ENCODE measurements around the gene OSCP1.

The OSCP1 gene

DNA sequence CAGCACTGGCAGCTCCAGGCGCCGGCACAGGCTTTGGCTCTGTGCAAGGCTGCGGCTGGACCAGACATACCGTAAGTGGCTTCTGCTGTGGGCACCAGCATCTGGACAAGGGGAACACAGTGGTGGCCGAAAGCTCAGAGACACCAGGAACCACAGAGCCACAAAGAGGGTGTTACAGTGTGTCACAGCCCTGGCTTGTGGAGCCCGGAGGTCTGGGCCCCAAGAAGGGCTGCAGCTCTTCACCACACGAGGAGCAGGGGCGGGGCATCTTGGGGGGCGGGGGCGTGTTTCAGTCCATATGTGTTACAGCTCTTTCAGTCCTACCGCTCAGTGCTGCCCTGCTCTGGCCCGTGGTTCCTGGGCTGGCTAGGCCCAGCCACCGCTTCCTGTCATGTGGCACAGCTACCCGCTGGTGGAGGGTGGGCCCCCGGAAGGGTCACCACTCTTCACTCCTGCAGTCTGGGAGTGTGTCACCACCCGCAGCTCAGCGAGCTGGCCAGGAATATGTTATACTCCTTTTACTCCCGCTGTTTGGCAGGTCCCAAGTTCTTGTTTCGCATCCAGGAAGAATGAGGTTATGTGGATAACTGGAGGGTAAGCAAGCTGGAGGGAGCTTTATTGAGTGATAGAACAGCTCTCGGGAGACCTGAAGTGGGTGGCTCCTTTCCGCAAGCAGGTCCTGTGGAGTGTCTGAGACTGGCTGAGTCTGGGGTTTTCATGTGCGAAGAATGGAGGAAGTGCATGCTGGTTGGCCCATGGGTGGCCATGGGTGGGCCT lies 49.2 kb downstream of the OSCP1 start:
- DNase-seq: peak; percentile 91 to 92 (median 91)

DNA sequence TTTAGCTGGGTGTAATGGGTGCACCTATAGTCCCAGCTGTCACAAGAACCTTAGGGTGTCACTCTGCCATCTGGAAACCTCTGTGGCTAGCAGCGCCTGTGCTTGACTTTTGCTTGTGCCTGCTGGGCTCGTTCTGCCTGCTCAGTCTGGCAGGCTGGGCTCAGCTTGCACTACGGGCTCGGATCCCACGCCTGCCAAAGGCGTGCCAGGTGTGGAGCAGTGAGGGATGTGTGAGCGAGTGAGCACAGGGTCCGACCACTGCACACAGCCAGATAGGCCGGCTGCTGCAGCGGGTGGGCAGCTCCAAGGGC lies 49.8 kb downstream of the OSCP1 start:
- DNase-seq: no peak

DNA sequence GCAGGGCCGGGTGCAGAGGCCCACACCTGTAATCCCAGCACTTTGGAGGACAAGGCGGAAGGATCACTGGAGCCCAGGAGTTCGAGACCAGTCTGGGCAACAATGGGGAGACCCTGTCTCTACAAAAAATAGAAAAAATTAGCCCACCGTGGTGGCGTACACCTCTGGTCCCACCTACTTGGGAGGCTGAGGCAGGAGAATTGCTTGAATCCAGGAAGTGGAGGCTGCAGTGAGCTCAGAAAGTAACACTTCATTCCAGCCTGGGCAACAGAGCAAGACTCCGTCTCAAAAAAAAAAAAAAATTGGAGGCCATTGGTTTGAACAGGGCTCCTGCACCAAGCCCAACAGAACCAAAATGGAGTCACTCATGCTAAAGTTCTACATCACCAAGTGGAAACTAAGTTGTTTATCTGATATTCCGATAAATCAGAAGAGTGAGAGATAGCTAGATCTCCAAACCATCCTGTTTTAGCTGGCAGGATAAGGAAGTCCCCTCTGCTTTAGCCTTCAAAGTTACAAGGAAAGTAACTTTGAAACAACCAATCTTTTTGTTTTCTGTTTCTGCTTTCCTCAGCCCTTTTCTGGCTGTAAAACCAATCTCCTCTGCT lies 51.8 kb downstream of the OSCP1 start:
- no peak for DNase-seq

DNA sequence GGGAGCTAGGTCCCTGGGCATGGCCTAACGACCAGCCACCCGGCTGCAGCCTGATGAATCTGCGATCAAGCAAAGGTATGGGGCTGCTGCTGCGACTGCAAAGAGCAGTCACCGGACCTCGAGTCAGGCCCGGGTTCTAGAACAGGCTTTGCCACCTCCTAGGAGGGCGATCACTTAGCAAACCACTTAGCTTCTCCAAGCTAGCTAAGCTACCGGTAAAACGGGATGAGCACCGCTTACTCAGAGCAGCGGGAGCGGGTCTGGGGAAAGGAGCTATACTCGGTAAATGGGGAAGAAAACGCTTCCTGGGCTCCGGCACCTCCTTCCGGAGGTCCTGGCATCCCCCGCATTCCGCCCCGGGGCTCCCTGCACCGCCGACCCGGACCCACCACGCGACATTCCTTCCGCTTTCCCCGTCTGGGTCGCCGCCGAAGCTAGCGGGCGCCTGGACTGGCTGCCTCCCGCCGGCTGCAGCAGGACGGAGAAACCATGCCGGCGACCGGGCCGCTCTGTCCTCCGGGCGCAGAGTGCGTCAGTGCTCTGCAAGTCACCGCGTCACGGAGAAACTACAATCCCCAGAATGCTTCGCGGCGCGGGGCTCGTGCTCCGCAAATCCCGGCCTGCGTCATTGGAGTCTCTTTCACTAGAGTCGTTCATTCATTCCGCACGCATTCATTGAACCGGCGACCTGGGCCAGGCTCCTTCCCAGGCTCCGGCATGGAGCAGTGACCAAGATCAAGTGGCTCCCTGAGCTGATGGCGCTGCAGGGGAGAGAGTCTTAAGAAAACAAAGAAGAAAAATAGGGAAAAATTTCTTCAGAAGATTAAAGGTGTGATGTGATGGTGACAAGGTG lies 52.6 kb downstream of the OSCP1 start, which contains the start of gene LSM10:
TSS of gene LSM10 (minus strand) at position 531 of the 853 bp plus-strand sequence. CDS start 3,779 bp downstream, outside the sequence.
- peak; percentile 97 to 98 (median 97) for DNase-seq

DNA sequence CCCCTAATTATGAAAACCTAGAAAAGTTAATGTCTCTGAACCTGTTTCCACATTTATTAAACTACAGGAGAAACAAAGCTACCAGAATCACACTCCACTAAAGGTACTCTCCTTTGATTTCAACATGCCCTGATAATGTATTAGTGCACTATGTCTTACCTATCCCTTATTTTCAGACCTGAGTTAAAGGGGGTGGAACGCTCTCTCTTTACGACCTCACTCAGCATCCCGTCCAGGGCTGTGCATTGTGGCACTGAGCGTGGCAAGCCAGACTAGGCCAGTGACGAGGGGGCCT lies 53.2 kb downstream of the OSCP1 start:
- no peak for DNase-seq

DNA sequence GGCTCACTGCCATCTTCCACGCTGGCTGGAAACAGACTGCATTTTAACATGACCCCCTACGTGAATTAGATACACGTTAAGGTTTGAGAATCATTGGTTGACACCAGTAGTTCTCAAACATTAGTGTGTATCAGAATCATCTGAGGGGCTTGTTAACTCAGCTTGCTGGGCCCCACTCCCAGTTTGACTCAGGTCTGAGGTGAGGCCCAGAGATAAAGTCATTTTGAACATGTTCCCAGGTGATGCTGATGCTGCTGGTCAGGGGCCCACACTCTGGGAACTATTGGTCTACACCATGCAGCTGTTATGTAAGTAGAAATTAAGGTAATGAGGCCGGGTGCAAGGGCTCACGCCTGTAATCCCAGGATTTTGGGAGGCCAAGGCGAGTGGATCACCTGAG lies 53.9 kb downstream of the OSCP1 start:
- DNase-seq: no peak

DNA sequence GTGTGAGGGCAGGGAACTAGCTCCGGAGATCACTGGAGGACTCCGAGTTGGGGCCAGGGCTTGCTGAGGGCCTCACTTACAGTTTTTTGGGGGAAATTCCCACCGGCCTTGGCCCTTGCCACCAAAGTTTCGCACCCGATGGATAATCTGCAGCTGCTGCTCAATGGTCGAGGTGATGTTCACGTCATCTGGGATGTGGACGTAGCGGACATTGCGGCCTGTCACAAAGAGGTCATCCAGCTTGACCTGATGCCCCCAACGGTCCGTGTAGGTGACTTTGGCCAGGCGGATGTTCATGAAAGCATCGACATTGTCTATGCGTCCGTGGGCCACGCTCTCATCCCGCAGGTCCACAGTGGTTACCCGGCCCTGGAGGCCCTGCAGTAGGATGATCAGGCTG lies 56.6 kb downstream of the OSCP1 start:
- DNase-seq: no peak

DNA sequence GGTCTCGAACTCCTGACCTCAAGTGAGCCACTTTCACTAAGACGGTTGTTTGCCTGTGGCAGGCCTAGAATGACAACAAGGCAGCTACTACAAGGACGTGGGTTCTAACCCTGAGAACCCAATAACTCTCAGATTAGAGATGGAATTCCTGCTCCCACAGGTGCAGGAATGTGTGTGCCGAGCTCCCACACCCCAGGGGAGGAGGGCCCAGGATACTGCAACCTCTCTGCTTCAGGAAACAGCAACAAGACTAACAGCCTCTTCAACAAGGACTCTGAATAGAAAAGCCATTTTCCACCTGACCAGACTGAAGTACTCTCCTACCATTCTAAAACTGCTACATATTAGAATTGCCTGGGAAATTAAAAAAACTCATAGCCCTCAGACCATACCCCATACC lies 57.4 kb downstream of the OSCP1 start:
- no peak for DNase-seq

DNA sequence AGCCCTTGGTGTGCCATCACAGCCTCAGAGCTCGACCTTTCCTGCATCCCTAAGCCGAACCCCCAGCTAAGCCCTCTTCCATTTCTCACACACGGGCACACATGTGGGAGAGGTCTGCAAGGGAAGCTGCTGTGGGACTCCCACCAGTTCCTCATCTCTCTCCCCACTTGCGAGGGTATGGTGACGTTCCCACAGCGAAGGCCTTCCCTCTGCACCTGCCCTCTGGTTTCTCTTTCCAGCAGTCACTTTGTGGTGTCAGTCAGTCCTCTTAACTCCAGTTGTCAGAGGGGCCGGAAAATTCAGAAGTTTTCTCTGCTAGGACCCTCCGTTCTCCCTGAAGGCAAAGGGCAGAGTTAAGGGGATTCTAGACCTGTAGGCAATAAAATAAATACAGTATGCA lies 59.0 kb downstream of the OSCP1 start:
- DNase-seq: no peak

DNA sequence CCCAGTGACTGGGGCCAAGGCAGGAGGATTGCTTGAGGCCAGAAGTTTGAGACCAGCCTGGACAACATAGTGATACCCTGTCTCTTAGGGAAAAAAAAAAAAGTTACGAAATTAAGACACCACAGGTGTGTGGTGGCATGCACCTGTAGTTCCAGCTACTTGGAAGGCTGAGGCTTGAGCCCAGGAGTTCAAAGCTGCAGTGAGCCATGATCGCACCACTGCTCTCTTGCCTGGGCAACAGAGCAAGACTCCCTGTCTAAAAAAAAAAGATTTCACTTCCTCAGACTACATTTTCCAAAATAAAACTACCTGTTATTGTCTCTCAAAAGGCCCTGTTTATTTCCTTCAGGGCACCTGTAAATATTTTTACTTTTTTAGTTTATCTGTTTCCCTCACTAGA lies 59.8 kb downstream of the OSCP1 start:
- DNase-seq: no peak

DNA sequence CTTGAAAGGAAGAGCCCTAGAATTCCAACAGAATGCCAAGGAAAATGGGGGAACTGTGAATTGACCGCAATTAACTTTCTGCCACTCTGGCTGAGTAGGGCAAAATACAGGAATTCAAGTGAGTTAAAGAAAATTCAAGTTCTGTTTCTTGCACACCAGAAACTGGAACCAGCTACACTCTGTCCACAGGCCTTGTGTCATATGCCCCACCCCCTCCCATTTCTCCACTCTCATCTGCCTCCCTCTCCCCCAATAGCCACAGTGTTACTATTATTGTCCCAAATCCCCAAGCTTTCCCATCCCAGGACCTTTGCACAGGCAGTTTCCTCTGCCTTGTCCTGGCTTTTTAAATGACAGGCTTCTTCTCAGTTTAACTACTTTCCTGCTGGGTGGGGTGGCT lies 60.3 kb downstream of the OSCP1 start:
- peak; percentile 70 to 75 (median 75) for DNase-seq

DNA sequence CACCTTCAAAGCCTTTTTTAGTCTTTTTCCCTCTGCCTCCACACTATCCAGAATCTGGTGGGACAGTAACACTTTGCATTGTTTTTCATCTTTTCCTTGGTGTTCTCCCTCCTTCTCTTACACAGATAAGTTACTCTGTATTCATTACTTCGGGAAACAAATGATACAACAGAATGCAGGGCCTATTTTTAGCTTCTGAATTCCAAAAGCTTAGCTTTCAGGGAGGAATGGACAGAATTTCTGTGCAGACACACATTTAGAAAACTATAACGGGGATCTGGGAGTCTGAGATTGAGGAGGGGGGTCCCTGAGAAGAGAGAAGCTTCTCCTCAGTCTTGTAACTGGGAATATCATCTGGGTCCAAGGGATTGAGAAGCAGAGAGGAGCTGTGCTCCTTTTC lies 61.0 kb downstream of the OSCP1 start:
- no peak for DNase-seq

DNA sequence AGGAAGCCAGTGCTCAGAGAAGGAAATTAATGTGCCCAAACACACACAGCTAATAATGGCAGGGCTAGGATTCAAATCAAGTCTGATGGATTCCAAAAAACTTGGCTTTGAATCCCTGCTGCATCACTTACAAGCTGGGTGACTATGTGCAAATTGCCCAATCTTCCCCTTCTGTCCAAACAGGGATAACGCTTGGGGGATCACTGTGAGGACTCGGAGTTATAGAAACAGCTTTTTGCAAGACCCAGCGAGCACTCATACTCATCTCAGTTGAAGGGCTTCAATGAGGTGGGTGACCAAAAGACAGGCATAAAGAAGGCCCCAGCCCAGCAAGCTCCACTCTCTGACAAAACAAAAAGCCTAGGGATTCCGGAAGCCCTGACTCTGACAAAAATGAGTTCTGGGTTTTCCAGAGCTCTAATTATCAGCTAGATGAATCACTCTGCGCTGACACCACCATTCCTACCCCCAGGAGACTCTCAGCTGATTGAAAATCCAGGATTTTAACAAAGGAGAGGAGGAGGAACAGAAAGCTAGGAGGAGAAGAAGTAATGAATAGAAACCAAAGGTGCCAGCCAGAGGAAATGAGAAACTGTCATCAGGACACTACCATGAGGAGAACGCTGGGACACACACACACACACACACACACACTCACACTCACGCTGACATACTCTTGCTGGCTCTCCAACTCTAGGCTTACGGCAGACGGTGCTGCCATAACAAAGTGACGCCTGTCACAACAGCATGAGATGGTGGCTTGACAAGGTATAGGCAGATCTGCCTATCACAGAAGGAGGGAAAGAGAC lies 62.9 kb downstream of the OSCP1 start:
- DNase-seq: peak; percentile 90 to 98 (median 96)

DNA sequence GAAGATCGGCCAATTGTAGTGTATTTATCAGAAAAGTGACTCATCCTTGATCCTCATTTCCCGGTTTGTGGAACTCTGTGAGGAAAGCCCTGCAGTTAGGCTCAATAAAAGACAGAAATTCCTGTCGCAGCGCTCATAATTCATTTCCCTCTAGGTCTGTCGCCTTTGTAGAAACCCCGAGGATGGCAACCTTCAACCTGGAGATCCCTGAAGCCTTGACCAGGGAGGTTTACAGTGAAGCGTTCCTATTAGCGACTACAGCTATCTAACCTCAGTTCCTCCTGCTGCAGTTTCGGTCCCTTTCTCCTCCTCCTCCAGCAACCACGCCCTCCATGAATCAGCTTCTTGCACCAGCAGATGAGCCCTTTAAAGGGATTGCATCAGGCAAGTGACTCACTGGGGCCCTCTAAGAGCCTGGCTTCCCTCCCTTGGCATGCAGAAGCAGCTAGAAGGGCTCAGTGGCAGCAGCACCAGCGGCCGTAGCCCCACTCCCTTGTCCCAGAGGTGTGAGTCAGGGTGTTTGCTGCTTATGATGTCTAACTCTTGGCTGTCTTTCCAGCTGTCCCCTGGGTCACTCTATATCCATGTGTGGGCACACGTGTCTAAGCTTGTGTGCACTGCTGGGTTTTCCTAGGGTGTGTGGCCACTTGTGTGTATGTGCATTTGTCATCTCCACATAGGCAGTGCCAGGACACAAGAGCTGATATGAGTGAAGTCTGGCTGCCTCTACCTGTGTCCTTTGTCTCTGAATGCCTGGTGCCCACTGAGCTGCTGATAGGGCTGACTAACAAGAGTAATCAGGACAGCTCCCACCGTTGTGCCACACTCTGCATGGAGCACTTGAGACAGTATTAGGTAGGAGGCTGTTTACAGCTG lies 63.7 kb downstream of the OSCP1 start:
- peak; percentile 98 to 100 (median 100) for DNase-seq

DNA sequence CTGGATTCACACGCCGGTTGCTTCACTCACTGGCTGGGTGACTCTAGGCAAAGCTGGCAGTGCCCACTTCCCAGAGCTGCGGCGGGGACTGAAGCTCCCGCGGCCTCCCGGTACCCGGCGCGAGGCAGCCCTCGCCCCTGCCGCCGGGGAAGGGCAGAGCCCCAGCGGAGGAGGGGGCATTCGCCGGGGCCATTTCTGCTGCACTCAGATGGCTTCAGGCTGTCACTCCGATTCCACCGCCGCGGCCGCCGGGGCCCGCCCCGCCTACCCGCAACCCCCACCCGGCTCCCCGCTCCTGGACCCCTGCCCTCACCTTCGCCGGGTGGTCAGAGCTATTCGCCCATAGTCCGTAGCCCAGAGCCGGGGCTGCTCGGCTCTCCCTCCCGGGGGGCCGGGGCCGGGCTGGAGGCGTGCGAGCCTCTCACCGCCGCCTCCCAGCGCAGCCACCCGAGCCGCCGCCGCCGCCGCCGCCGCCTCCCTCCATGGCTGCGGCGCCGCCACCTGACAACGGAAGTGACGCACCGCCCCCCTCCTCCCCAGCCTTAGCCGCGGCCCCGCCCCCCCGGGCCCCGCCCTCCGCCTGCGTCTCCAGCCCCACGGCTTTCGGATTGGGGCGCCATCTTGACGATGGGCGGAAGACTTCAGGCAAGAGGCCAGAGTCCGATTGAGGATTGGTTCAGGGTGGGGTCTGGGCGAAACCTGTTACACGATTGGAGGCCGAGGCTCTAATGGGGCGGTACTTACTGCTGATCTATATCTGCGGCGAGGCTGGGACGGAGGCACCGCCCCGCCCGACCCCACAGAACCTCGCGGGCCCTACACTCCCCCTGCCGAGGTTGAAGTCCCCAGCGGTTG lies 64.6 kb downstream of the OSCP1 start, which contains the start of gene STK40:
TSS of gene STK40 (minus strand) at position 515 of the 855 bp plus-strand sequence. CDS start 24,592 bp downstream, outside the sequence.
- peak; percentile 99 for DNase-seq

DNA sequence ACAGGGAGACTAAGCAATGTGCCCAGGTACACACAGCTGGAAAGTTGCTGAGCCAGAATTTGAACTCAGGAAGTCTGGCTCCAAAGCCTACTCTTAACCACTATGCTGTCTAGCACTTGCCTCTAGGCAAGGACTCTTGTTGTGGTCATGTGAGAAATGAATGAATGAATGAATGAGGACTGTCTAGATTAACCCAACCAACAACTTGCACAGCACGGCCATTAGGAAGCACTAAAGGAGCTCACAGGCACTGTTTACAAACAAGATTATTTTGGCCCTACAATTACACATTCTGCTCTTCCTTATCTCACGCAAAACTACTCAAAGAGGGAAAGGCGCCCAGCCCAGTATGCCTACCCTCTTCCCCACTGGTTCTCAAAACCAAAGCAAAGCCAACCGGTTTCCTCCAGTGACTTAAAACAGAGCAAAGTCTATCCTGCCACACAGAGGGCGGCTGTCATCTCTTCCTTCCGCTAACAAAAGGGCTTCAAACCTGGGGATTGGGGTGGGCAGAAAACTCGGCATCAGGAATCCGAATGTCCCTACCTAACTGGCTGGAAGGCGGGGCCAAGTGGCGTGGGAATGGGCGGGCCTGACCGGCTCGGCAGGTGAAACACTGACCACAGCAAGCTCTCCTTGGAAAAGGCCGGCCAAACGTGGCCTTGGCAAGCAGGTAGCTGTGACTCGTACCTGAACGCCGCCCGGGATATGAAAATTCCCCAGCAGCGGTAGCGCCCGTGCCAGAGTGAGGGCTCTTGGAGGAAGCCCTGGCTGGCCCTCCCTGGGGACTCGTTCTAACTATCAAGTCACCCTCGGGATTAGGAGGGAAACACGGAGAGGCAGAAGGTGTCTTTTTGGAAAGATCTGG lies 65.5 kb downstream of the OSCP1 start:
- peak; percentile 35 to 55 (median 40) for DNase-seq

DNA sequence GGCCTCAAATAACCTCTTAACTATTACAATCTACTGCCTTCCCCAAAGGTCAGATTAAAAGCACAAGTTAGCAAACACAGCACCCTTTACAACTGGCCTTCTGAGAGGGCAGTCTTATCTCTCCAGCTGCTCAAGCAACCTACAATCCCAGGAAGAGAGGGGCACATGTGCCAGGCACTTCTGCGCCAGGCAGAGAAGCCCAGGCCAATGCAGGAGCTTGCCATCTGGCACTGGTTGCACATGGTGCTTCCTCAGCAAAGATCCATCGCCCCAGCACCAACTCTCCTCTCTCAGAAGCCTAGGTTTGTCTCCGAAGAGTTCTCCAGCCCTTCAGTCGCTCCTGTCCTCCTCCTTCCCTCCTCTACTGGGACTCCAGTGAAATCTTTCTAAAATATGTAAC lies 67.0 kb downstream of the OSCP1 start:
- no peak for DNase-seq

DNA sequence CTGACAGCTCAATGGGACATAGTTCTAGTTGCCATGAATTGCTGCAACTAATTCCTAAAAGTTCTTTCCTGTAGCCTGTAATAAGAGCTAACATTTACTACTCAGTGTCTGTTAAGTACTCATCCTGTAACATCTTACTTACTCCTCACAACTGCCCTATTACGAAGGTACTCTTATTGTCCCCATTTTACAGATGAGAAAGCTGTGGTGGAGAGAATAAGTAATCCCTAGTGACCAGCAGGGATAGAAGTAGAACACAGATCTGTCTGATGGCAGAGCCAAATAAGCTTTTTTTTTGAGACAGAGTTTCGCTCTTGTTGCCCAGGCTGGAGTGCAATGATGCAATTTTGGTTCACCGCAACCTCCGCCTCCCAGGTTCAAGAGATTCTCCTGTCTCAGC lies 67.6 kb downstream of the OSCP1 start:
- DNase-seq: no peak

DNA sequence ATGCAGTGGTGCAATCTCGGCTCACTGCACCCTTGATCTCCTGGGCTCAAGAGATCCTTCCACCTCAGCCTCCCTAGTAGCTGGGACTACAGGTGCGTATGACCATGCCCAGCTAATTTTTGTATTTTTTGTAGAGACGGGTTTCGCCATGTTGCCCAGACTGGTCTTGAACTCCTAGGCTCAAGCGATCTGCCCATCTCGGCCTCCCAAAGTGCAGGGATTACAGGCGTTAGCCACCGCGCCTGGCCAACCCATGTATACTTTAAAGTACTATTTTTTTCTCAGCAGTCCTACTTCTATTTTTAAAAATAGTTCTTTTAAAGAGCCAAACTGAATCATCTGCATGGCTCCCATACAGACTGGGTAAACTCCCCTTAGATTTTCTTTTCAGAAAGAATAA lies 68.0 kb downstream of the OSCP1 start:
- DNase-seq: no peak

DNA sequence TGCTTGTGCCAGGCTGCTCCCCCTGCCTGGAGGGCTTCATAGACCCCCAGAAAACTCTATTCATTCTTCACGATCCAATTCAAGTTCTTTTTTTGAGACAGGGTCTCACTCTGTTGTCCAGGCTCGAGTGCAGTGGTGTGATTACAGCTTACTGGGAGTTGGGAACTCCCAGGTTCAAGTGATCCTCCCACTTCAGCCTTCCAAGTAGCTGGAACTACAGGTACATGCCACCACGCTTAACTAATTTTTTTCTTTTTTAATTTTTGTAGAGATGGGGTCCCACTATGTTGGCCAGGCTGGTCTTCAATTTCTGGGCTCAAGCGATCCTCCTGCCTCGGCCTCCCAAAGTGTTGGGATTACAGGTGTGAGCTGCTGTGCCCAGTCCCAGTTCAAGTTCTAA lies 68.8 kb downstream of the OSCP1 start:
- no peak for DNase-seq

All from suppressor macrophage treated with lipopolysaccharide for 1 hour (primary cell).